Measurements from ENCODE around the gene AUH. TPM values are rescaled to one million over a fixed set of nuclear protein-coding genes. Genes with fewer than 3 reads are reported as not detected.

The AUH gene
- total RNA-seq, 2 experiments from 2014 or later = 15.5 to 15.6 TPM

- ChIA-PET CTCF (interaction anchor here (0.9 kb wide), 1 partner anchor 26 kb away, joined by 3 read pairs; no protein-coding TSS in a partner anchor), POLR2A (no interaction called here)
- Mint-ChIP-seq H3K27me3 (ENCODE audit: low read depth) (no peaks in the 10 kb centered on the region), H3K27ac (no peak overlapping the region), H3K36me3 (ENCODE audit: low read depth) (peaks cover 24% of the 10 kb centered on the region), H3K9me3 (ENCODE audit: insufficient read depth) (no peaks in the 10 kb centered on the region), H3K4me1 (ENCODE audit: low read depth) (peaks cover 8% of the 10 kb centered on the region), H3K4me3 (no peak overlapping the region)
- ATAC-seq (no peak), DNase-seq (no peak)
Observed at GRCh38 chr9:91279296-91280204, 82.2 kb downstream of the AUH start.

- Mint-ChIP-seq H3K4me3 (no peak overlapping the region), H3K4me1 (ENCODE audit: low read depth) (peaks cover 11% of the 10 kb centered on the region), H3K27ac (no peak overlapping the region), H3K9me3 (ENCODE audit: insufficient read depth) (no peaks in the 10 kb centered on the region), H3K36me3 (ENCODE audit: low read depth) (peaks cover 12% of the 10 kb centered on the region), H3K27me3 (ENCODE audit: low read depth) (no peaks in the 10 kb centered on the region)
- DNase-seq (no peak), ATAC-seq (no peak)
- ChIA-PET CTCF (interaction anchor here (0.8 to 1.1 kb wide), 2 partner anchors 22 to 85 kb away, joined by 3 read pairs; no protein-coding TSS in a partner anchor), POLR2A (no interaction called here)
Observed at GRCh38 chr9:91276513-91276912, 85.2 kb downstream of the AUH start.

GRCh38 chr9:91275655-91276054 is 86.1 kb downstream of the AUH start:
- ATAC-seq = no peak
- Mint-ChIP-seq H3K4me1 (ENCODE audit: low read depth) (peaks cover 11% of the 10 kb centered on the region), H3K36me3 (ENCODE audit: low read depth) (peaks cover 5% of the 10 kb centered on the region), H3K9me3 (ENCODE audit: insufficient read depth) (no peaks in the 10 kb centered on the region), H3K4me3 (no peak overlapping the region), H3K27me3 (ENCODE audit: low read depth) (no peaks in the 10 kb centered on the region), H3K27ac (no peak overlapping the region)
- ChIA-PET POLR2A (no interaction called here), CTCF (interaction anchor here (1.8 kb wide), 1 partner anchor 150 kb away, joined by 6 read pairs; no protein-coding TSS in a partner anchor)
- DNase-seq = no peak

DNA sequence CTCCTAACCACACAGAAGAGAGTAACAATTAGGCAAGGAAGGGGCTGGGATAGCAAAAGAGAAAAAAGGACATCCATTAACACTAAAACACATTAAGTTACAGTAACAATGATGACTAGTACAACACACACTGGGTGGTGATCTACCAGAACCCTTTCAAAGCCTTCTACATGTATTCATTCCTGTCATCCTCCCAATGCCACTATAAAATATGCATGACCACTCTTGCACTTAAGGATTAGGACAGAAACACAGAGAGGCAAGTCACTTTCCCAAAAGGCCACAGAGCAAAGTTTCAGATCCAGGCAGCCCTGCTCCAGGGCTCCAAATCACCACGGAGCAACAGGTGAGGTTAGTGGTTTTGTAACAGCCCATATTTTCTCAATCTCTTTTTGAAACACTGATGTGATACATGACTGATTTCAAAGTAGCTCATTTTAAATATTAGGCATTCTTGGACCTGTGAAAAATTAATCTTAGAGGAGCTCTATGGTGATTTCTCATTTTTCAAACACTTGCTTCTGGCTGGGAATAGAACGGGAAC is 86.7 kb downstream of the AUH start:
- peaks cover 11% of the 10 kb centered on the region for H3K4me1 Mint-ChIP-seq (ENCODE audit: low read depth)
- H3K9me3 Mint-ChIP-seq (ENCODE audit: insufficient read depth) = no peaks in the 10 kb centered on the region
- ChIA-PET POLR2A (no interaction called here), CTCF (interaction anchor here (1.8 kb wide), 1 partner anchor 151 kb away, joined by 6 read pairs; no protein-coding TSS in a partner anchor)
- ATAC-seq (no peak), DNase-seq (no peak)
- peaks cover 5% of the 10 kb centered on the region for H3K36me3 Mint-ChIP-seq (ENCODE audit: low read depth)
- H3K27me3 Mint-ChIP-seq (ENCODE audit: low read depth) = no peaks in the 10 kb centered on the region
- H3K27ac Mint-ChIP-seq = no peak overlapping the region
- H3K4me3 Mint-ChIP-seq = no peak overlapping the region

DNA sequence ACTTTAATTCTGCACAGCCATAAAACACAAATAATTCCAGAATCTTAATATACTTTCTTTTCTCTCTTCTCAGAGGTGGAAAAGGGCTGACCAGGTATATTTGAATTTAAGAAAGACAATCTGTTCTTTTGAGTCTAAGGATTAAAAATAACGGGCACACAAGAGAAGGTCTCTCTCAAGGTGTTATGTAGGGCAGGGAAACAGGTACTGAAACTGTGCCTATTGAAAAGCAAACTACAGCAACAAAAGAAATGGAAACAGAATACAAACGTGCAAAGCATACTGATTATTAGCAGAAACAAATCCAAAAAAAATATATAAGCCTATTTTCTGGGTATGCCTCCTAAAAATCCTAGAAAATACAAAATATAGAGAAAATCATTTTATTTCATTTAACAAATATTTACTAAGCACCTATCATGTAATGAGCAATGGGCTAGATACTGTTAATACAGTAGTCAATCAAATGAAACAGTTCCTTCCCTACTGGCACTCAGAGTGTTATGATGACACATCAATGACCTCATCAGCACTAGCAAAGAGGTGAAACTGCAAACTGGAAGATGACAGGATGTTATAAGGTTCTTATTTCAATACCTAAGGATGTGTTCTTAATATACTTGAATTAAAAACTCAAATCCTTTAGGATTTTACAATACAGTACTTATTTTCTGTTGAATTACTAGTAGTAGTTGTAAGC is 87.7 kb downstream of the AUH start:
- Mint-ChIP-seq H3K27me3 (ENCODE audit: low read depth) (no peaks in the 10 kb centered on the region), H3K4me1 (ENCODE audit: low read depth) (peaks cover 11% of the 10 kb centered on the region)
- CTCF ChIA-PET = no interaction called here

GRCh38 chr9:91271156-91271555 is 90.6 kb downstream of the AUH start:
- ATAC-seq = no peak
- no peaks in the 10 kb centered on the region for H3K27me3 Mint-ChIP-seq (ENCODE audit: low read depth)
- no peak overlapping the region for H3K4me3 Mint-ChIP-seq
- H3K9me3 Mint-ChIP-seq (ENCODE audit: insufficient read depth) = no peaks in the 10 kb centered on the region
- H3K4me1 Mint-ChIP-seq (ENCODE audit: low read depth) = peaks cover 11% of the 10 kb centered on the region
- POLR2A ChIA-PET = no interaction called here
- CTCF ChIA-PET = interaction anchor here (0.7 kb wide), 1 partner anchor 356 kb away, joined by 3 read pairs; no protein-coding TSS in a partner anchor
- DNase-seq = no peak
- peaks cover 1% of the 10 kb centered on the region for H3K36me3 Mint-ChIP-seq (ENCODE audit: low read depth)
- no peak overlapping the region for H3K27ac Mint-ChIP-seq

More for the DNA sequence above, 87.7 kb downstream of the AUH start:
- Mint-ChIP-seq H3K9me3 (ENCODE audit: insufficient read depth) (no peaks in the 10 kb centered on the region), H3K36me3 (ENCODE audit: low read depth) (peaks cover 4% of the 10 kb centered on the region), H3K27ac (no peak overlapping the region), H3K4me3 (no peak overlapping the region)
- ATAC-seq (peak; percentile 39), DNase-seq (no peak)
- POLR2A ChIA-PET = no interaction called here

- ChIA-PET CTCF (no interaction called here), POLR2A (no interaction called here)
- DNase-seq (no peak), ATAC-seq (no peak)
- Mint-ChIP-seq H3K36me3 (ENCODE audit: low read depth) (peaks cover 3% of the 10 kb centered on the region), H3K27me3 (ENCODE audit: low read depth) (no peaks in the 10 kb centered on the region), H3K4me3 (no peak overlapping the region), H3K27ac (no peak overlapping the region), H3K9me3 (ENCODE audit: insufficient read depth) (no peaks in the 10 kb centered on the region), H3K4me1 (ENCODE audit: low read depth) (peaks cover 7% of the 10 kb centered on the region)
Observed at GRCh38 chr9:91269907-91270491, 91.7 kb downstream of the AUH start.

- ATAC-seq = no peak
- POLR2A ChIA-PET = no interaction called here
- no peak overlapping the region for H3K4me3 Mint-ChIP-seq
- H3K4me1 Mint-ChIP-seq (ENCODE audit: low read depth) = peaks cover 4% of the 10 kb centered on the region
- H3K27ac Mint-ChIP-seq = no peak overlapping the region
- no peak for DNase-seq
- H3K36me3 Mint-ChIP-seq (ENCODE audit: low read depth) = peaks cover 24% of the 10 kb centered on the region
- CTCF ChIA-PET = no interaction called here
- H3K9me3 Mint-ChIP-seq (ENCODE audit: insufficient read depth) = peaks cover 14% of the 10 kb centered on the region
- no peaks in the 10 kb centered on the region for H3K27me3 Mint-ChIP-seq (ENCODE audit: low read depth)
Observed at GRCh38 chr9:91266448-91266847, 95.3 kb downstream of the AUH start.

DNA sequence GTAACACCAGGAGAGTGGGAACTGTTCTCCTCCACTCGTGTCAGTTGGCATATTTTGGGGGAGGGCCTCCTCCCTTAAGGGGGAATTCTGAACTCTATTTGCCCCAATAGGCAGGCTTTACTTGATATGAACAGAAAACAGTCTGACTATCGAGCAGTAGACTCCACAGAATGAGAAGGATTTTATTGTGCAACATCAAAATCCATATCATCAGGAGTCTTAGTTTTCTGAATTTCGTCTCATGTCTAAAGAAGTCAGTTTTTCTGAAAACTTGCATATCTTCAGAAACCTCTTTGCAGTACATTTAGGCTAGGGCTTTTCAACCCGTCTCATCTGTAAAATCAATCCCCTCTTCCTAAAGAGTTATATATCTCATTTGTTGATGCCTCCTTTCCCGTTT is 96.2 kb downstream of the AUH start:
- Mint-ChIP-seq H3K27ac (no peak overlapping the region), H3K27me3 (ENCODE audit: low read depth) (no peaks in the 10 kb centered on the region), H3K4me1 (ENCODE audit: low read depth) (peaks cover 5% of the 10 kb centered on the region), H3K36me3 (ENCODE audit: low read depth) (peaks cover 28% of the 10 kb centered on the region), H3K4me3 (no peak overlapping the region), H3K9me3 (ENCODE audit: insufficient read depth) (peaks cover 14% of the 10 kb centered on the region)
- no peak for DNase-seq
- CTCF ChIA-PET = interaction anchor here (0.9 to 1.1 kb wide), 2 partner anchors 10 to 350 kb away, joined by 3 to 4 read pairs; no protein-coding TSS in a partner anchor
- ATAC-seq = no peak
- POLR2A ChIA-PET = no interaction called here

- CTCF ChIA-PET = interaction anchor here (0.7 kb wide), 2 partner anchors 172 to 249 kb away, joined by 3 read pairs; no protein-coding TSS in a partner anchor
- Mint-ChIP-seq H3K9me3 (ENCODE audit: insufficient read depth) (peaks cover 14% of the 10 kb centered on the region), H3K27me3 (ENCODE audit: low read depth) (no peaks in the 10 kb centered on the region), H3K36me3 (ENCODE audit: low read depth) (peaks cover 31% of the 10 kb centered on the region), H3K27ac (no peak overlapping the region), H3K4me3 (no peak overlapping the region), H3K4me1 (ENCODE audit: low read depth) (peaks cover 20% of the 10 kb centered on the region)
- DNase-seq = no peak
- ATAC-seq = no peak
- POLR2A ChIA-PET = no interaction called here
Observed at GRCh38 chr9:91261417-91261816, 100.3 kb downstream of the AUH start.

DNA sequence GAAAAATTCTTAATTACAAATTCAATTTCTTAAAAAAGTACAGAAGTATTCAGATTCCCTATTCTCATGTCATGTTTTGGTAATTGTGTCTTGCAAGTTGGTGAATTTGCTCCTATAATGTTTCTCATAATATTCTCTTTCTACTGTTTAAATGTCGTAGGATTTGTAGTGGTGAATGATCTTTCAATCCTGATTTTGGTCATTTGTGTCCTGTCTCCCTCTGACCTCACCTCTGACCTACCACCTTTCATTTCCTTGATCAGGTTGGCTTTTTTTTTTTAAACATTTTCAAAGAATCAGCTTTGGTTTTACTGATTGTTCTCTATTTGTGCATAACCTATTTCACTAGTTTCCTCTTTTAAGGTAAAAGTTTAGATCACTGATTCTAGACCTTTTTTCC is 102.6 kb downstream of the AUH start:
- H3K4me3 Mint-ChIP-seq = no peak overlapping the region
- DNase-seq (no peak), ATAC-seq (no peak)
- no peak overlapping the region for H3K27ac Mint-ChIP-seq
- H3K27me3 Mint-ChIP-seq (ENCODE audit: low read depth) = no peaks in the 10 kb centered on the region
- peaks cover 34% of the 10 kb centered on the region for H3K4me1 Mint-ChIP-seq (ENCODE audit: low read depth)
- POLR2A ChIA-PET = no interaction called here
- peaks cover 11% of the 10 kb centered on the region for H3K9me3 Mint-ChIP-seq (ENCODE audit: insufficient read depth)
- CTCF ChIA-PET = no interaction called here
- H3K36me3 Mint-ChIP-seq (ENCODE audit: low read depth) = peaks cover 24% of the 10 kb centered on the region

All from activated CD8-positive, alpha-beta T cell treated with anti-CD3 and anti-CD28 coated beads, Interleukin-2, amount 10 ng/mL, durations not matched to agents 7 days and 5 days (primary cell).